HEK293 (cell line): ENCODE results near the gene NABP2.
"Not testable (repeated sequence)": the region's sequence is repeated elsewhere in the genome, so short reads cannot be mapped to it uniquely, and the experiment has no call there.

ENCODE experiments used
- CTCF ChIA-PET: fragments of 350-600 bp; formaldehyde crosslinking; extraction: SDS; loops from one replicate; lab custom pipeline; 2021; ENCODE audit warnings: antibody characterized with exemption; lab: Yijun Ruan, JAX
- POLR2A ChIA-PET: fragments of 300-600 bp; formaldehyde crosslinking; extraction: SDS; loops from one replicate; lab custom pipeline; 2020; ENCODE audit warnings: antibody characterized with exemption, inconsistent platforms; lab: Yijun Ruan, JAX
- H3K27ac ChIP-seq: fragments of 200-500 bp; sonication (Bioruptor generic); 2 replicates; pipeline ENCODE4 v1.5.1; 2014; ENCODE audit warnings: low read depth, low read length, control low read depth, inconsistent platforms; ENCODE audit errors: extremely low read depth
- H3K36me3 ChIP-seq, 2 experiments: fragments of 200-500 bp in 1 of 2; sonication (Bioruptor generic) in 1 of 2; 1 replicate in 1 of 2; 2 replicates in 1 of 2; pipeline ENCODE4 v1.5.1; 2014 to 2017; ENCODE audit warnings: inconsistent platforms in 2 of 2, low read length in 2 of 2; ENCODE audit not compliant: control insufficient read depth in 2 of 2, insufficient read depth in 1 of 2
- H3K4me1 ChIP-seq: fragments of 200-500 bp; sonication (Bioruptor generic); 2 replicates; pipeline ENCODE4 v1.5.1; 2014; ENCODE audit warnings: mild to moderate bottlenecking, low read length, inconsistent platforms; ENCODE audit not compliant: control insufficient read depth, insufficient read depth
- H3K4me3 ChIP-seq: 2 replicates; pipeline ENCODE4 v1.5.1; 2011; ENCODE audit warnings: low read depth, mild to moderate bottlenecking, control low read depth, low read length, moderate library complexity
- H3K9me3 ChIP-seq: fragments of 200-500 bp; sonication (Bioruptor generic); 2 replicates; pipeline ENCODE4 v1.5.1; 2014; ENCODE audit warnings: low read depth, low read length, inconsistent platforms; ENCODE audit not compliant: control insufficient read depth, insufficient read depth
- BCL11A ChIP-seq: fragments of 450-650 bp; formaldehyde crosslinking; IDR thresholded peaks from 2 replicates; pipeline ENCODE4 v1.5.1; 2016; ENCODE audit warnings: low read depth, missing biosample characterization, missing genetic modification characterization
- GLIS1 ChIP-seq: fragments of 450-650 bp; formaldehyde crosslinking; IDR thresholded peaks from 2 replicates; pipeline ENCODE4 v1.5.1; 2016; ENCODE audit warnings: missing biosample characterization, missing genetic modification characterization
- IKZF3 ChIP-seq: fragments of 450-650 bp; IDR thresholded peaks from 2 replicates; pipeline ENCODE4 v1.5.0; 2018; ENCODE audit warnings: missing biosample characterization, mild to moderate bottlenecking, missing genetic modification characterization, moderate library complexity
- SCRT2 ChIP-seq: fragments of 450-650 bp; formaldehyde crosslinking; IDR thresholded peaks from 2 replicates; pipeline ENCODE4 v1.5.1; 2016; ENCODE audit warnings: missing biosample characterization, missing genetic modification characterization
- YY1 ChIP-seq: fragments of 450-650 bp; formaldehyde crosslinking; IDR thresholded peaks from 2 replicates; pipeline ENCODE4 v1.5.1; 2018; ENCODE audit warnings: missing biosample characterization, missing genetic modification characterization
- ZBTB8A ChIP-seq: fragments of 450-650 bp; formaldehyde crosslinking; IDR thresholded peaks from 2 replicates; pipeline ENCODE4 v1.5.1; 2016; ENCODE audit warnings: missing biosample characterization, missing genetic modification characterization
- ZEB2 ChIP-seq: fragments of 450-650 bp; formaldehyde crosslinking; IDR thresholded peaks from 2 replicates; pipeline ENCODE4 v1.5.1; 2016; ENCODE audit warnings: missing biosample characterization, missing genetic modification characterization
- ZIC2 ChIP-seq: fragments of 450-650 bp; formaldehyde crosslinking; IDR thresholded peaks from 2 replicates; pipeline ENCODE4 v1.5.1; 2016; ENCODE audit warnings: missing biosample characterization, missing genetic modification characterization
- ZNF146 ChIP-seq: fragments of 450-650 bp; formaldehyde crosslinking; IDR thresholded peaks from 2 replicates; pipeline ENCODE4 v1.5.1; 2016; ENCODE audit warnings: missing biosample characterization, missing genetic modification characterization
- ZNF335 ChIP-seq: fragments of 450-650 bp; formaldehyde crosslinking; conservative IDR thresholded peaks from 2 replicates; pipeline ENCODE4 v1.5.1; 2016; ENCODE audit warnings: missing biosample characterization, missing genetic modification characterization
- ZNF366 ChIP-seq: fragments of 450-650 bp; formaldehyde crosslinking; conservative IDR thresholded peaks from 2 replicates; pipeline ENCODE4 v1.5.1; 2016; ENCODE audit warnings: missing biosample characterization, missing genetic modification characterization
- ZNF629 ChIP-seq: fragments of 450-650 bp; formaldehyde crosslinking; IDR thresholded peaks from 2 replicates; pipeline ENCODE4 v1.5.1; 2017; ENCODE audit warnings: missing biosample characterization, missing genetic modification characterization
- ZSCAN16 ChIP-seq: fragments of 450-650 bp; formaldehyde crosslinking; IDR thresholded peaks from 2 replicates; pipeline ENCODE4 v1.5.1; 2016; ENCODE audit warnings: missing biosample characterization, missing genetic modification characterization
- TF ChIP-seq, protein P1 (sequence below): fragments of 450-650 bp; formaldehyde crosslinking; conservative IDR thresholded peaks from 2 replicates; pipeline ENCODE4 v1.5.1; 2016; ENCODE audit warnings: low read depth, missing biosample characterization, missing genetic modification characterization
- TF ChIP-seq, protein P2 (sequence below): fragments of 450-650 bp; formaldehyde crosslinking; IDR thresholded peaks from 2 replicates; pipeline ENCODE4 v1.5.1; 2016; ENCODE audit warnings: missing biosample characterization, missing genetic modification characterization
- TF ChIP-seq, protein P3 (sequence below): fragments of 450-650 bp; formaldehyde crosslinking; IDR thresholded peaks from 2 replicates; pipeline ENCODE4 v1.5.1; 2016; ENCODE audit warnings: missing biosample characterization, missing genetic modification characterization
- TF ChIP-seq, protein P4 (sequence below): fragments of 450-650 bp; formaldehyde crosslinking; IDR thresholded peaks from 2 replicates; pipeline ENCODE4 v1.5.1; 2017; ENCODE audit warnings: missing biosample characterization, mild to moderate bottlenecking, missing genetic modification characterization, moderate library complexity
- TF ChIP-seq, protein P5 (sequence below): fragments of 450-650 bp; formaldehyde crosslinking; IDR thresholded peaks from 2 replicates; pipeline ENCODE4 v1.5.1; 2016; ENCODE audit warnings: missing biosample characterization, missing genetic modification characterization

The NABP2 gene

DNA sequence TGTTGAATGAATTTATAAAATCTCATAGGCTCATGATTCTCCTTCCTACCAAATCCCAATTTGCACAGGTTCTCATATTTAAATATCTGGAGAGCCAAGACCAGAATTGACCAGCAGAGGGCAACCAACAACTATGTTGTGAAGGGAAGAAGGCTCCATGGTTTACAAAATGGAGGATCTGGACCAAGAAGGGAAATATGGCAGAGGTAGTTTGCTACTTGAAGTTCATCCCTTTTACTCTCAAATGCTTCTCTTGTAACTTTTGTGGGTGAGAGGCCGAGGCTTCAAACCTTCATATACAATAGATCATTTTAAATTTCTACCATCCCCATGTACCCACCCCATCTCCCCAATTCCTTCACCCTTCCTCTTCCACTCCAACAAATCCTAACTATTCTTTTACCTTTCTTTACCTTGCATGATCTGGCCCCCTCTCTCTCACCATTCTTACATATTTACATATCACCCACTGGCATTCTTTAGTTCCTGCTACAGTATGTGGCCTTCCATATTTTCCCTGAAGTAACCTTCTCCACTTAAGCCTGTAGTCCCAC, 31.0 kb upstream of the NABP2 start (continued):
- TF ChIP-seq, protein P1, sequence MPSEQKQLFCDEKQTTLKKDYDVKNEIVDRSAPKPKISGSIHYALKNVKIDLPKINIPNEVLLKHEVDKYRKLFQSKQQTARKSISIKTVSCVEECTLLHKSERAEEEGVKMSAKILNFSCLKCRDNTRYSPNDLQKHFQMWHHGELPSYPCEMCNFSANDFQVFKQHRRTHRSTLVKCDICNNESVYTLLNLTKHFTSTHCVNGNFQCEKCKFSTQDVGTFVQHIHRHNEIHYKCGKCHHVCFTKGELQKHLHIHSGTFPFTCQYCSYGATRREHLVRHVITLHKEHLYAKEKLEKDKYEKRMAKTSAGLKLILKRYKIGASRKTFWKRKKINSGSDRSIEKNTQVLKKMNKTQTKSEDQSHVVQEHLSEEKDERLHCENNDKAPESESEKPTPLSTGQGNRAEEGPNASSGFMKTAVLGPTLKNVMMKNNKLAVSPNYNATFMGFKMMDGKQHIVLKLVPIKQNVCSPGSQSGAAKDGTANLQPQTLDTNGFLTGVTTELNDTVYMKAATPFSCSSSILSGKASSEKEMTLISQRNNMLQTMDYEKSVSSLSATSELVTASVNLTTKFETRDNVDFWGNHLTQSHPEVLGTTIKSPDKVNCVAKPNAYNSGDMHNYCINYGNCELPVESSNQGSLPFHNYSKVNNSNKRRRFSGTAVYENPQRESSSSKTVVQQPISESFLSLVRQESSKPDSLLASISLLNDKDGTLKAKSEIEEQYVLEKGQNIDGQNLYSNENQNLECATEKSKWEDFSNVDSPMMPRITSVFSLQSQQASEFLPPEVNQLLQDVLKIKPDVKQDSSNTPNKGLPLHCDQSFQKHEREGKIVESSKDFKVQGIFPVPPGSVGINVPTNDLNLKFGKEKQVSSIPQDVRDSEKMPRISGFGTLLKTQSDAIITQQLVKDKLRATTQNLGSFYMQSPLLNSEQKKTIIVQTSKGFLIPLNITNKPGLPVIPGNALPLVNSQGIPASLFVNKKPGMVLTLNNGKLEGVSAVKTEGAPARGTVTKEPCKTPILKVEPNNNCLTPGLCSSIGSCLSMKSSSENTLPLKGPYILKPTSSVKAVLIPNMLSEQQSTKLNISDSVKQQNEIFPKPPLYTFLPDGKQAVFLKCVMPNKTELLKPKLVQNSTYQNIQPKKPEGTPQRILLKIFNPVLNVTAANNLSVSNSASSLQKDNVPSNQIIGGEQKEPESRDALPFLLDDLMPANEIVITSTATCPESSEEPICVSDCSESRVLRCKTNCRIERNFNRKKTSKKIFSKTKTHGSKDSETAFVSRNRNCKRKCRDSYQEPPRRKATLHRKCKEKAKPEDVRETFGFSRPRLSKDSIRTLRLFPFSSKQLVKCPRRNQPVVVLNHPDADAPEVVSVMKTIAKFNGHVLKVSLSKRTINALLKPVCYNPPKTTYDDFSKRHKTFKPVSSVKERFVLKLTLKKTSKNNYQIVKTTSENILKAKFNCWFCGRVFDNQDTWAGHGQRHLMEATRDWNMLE (tag by site-specific recombination) = 0 out of 2 replicates have a peak, but pooled peaks have one; percentile 37
- TF ChIP-seq SCRT2 (no peak), ZSCAN16 (tag by site-specific recombination) (no peak), YY1 (tag by site-specific recombination) (peak; percentile 70; the same call in 1 of the 2 replicates)
- TF ChIP-seq, protein P2, sequence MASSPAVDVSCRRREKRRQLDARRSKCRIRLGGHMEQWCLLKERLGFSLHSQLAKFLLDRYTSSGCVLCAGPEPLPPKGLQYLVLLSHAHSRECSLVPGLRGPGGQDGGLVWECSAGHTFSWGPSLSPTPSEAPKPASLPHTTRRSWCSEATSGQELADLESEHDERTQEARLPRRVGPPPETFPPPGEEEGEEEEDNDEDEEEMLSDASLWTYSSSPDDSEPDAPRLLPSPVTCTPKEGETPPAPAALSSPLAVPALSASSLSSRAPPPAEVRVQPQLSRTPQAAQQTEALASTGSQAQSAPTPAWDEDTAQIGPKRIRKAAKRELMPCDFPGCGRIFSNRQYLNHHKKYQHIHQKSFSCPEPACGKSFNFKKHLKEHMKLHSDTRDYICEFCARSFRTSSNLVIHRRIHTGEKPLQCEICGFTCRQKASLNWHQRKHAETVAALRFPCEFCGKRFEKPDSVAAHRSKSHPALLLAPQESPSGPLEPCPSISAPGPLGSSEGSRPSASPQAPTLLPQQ (tag by site-specific recombination) = 0 out of 2 replicates have a peak, but pooled peaks have one; percentile 37
- TF ChIP-seq, protein P3, sequence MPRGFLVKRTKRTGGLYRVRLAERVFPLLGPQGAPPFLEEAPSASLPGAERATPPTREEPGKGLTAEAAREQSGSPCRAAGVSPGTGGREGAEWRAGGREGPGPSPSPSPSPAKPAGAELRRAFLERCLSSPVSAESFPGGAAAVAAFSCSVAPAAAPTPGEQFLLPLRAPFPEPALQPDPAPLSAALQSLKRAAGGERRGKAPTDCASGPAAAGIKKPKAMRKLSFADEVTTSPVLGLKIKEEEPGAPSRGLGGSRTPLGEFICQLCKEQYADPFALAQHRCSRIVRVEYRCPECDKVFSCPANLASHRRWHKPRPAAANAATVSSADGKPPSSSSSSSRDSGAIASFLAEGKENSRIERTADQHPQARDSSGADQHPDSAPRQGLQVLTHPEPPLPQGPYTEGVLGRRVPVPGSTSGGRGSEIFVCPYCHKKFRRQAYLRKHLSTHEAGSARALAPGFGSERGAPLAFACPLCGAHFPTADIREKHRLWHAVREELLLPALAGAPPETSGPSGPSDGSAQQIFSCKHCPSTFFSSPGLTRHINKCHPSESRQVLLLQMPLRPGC (tag by site-specific recombination) = no peak
- TF ChIP-seq, protein P4, sequence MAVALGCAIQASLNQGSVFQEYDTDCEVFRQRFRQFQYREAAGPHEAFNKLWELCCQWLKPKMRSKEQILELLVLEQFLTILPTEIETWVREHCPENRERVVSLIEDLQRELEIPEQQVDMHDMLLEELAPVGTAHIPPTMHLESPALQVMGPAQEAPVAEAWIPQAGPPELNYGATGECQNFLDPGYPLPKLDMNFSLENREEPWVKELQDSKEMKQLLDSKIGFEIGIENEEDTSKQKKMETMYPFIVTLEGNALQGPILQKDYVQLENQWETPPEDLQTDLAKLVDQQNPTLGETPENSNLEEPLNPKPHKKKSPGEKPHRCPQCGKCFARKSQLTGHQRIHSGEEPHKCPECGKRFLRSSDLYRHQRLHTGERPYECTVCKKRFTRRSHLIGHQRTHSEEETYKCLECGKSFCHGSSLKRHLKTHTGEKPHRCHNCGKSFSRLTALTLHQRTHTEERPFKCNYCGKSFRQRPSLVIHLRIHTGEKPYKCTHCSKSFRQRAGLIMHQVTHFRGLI (tag by site-specific recombination) = peak; percentile 40; the same call in 1 of the 2 replicates

DNA sequence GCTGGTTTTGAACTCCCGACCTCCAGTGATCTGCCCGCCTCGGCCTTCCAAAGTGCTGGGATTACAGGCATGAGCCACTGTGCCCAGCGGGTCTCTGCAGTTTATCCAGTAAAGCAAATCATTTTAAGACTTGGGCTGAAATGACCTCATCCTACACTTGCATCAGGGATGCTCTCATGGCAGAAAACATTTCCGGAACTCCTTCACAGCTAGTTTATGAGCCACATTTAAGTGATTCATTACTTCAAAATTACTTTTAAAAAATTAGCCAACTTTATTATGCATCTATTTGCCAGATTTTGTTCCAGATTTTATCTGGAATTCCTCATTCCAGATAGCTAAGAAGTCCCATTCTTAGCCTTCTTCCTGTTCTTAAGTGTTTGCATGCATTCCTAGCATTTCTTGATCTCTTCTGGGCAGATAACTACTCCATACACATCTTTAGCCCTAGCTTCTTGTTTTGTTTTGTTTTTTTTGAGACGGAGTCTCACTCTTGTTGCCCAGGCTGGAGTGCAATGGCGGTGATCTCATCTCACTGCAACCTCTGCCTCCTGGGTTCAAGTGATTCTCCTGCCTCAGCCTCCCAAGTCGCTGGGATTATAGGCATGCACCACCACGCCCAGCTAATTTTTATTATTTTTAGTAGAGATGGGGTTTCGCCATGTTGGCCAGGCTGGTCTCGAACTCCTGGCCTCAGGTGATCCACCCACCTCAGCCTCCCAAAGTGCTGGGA, 27.2 kb upstream of the NABP2 start:
- POLR2A ChIA-PET = interaction anchor here (0.6 to 2.4 kb wide), 7 partner anchors 25 to 551 kb away, joined by 3 to 17 read pairs (median 3); partner anchors contain the start of genes ANKRD52, ESYT1 and RNF41
- H3K4me1 ChIP-seq, H3K27ac ChIP-seq, H3K4me3 ChIP-seq, H3K9me3 ChIP-seq, H3K36me3 ChIP-seq: not testable (repeated sequence)
- CTCF ChIA-PET = interaction anchor here (0.7 to 3.0 kb wide), 10 partner anchors 8 to 267 kb away, joined by 3 to 14 read pairs (median 4); partner anchors contain the start of genes RNF41 and SMARCC2
- TF ChIP-seq ZNF629 (tag by site-specific recombination) (peak; percentile 96), BCL11A (tag by site-specific recombination) (0 out of 2 replicates have a peak, but pooled peaks have one; percentile 23), ZEB2 (tag by site-specific recombination) (peak; percentile 95), ZBTB8A (tag by site-specific recombination) (peak; percentile 61), ZNF335 (peak; percentile 35; the same call in 1 of the 2 replicates), ZIC2 (tag by site-specific recombination) (peak; percentile 34; the same call in 1 of the 2 replicates), IKZF3 (tag by site-specific recombination) (peak; percentile 82), GLIS1 (tag by site-specific recombination) (0 out of 2 replicates have a peak, but pooled peaks have one; percentile 7), ZNF366 (peak; percentile 89), ZNF146 (tag by site-specific recombination) (0 out of 2 replicates have a peak, but pooled peaks have one; percentile 40)
- TF ChIP-seq, protein P3 (tag by site-specific recombination) = peak; percentile 77
- TF ChIP-seq, protein P5, sequence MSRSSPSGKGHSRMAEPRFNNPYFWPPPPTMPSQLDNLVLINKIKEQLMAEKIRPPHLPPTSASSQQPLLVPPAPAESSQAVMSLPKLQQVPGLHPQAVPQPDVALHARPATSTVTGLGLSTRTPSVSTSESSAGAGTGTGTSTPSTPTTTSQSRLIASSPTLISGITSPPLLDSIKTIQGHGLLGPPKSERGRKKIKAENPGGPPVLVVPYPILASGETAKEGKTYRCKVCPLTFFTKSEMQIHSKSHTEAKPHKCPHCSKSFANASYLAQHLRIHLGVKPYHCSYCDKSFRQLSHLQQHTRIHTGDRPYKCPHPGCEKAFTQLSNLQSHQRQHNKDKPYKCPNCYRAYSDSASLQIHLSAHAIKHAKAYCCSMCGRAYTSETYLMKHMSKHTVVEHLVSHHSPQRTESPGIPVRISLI (tag by site-specific recombination) = peak; percentile 87
- TF ChIP-seq, protein P2 (tag by site-specific recombination) = peak; percentile 34; the same call in 1 of the 2 replicates
